ENCODE measurements around the gene AASDHPPT. TPM values are rescaled to one million over a fixed set of nuclear protein-coding genes. Genes with fewer than 3 reads are reported as not detected.
A peak's percentile ranks its signal among the peaks of the same experiment; 100 is the strongest.

Gene AASDHPPT
- total and polyA plus RNA-seq, 2 of the 4 experiments (the other 2 are of a cell fraction) = 22.0 to 56.3 TPM

- H3K4me3 ChIP-seq (ENCODE audit: insufficient read depth, low read depth, low read length) = no peak overlapping the region
- no peak overlapping the region for H3K9ac ChIP-seq (ENCODE audit: low read depth, low read length)
- no peak overlapping the region for H2AFZ ChIP-seq (replicated peaks; ENCODE audit: low read length, poor library complexity)
- 60% methylated on average over 1 of the region's 1 CpG; no CpG with 5 or more reads in 1 of the 2 experiments for WGBS, 2 experiments (ENCODE audit: extremely low coverage in 2 of 2, insufficient read length in 1 of 2)
- dilution Hi-C loops (cut with HindIII; ENCODE audit: low sequenced_read_pairs, unreplicated experiment) (no loop called here), in situ Hi-C loops (cut with MboI; ENCODE audit: low sequenced_read_pairs) (no loop called here), intact Hi-C loops (cut with micrococcal nuclease) (no loop called here)
- ATAC-seq (ENCODE audit: low read depth) (peak; percentile 60), DNase-seq (peak; percentile 86)
- TF ChIP-seq MXI1 (IDR thresholded peaks at IDR 0.05; ENCODE audit: borderline replicate concordance, low read depth, low read length) (no peak), CEBPB (IDR thresholded peaks at IDR 0.05; ENCODE audit: low read depth, low read length) (peak; percentile 39; the same call in 1 of the 2 replicates), BHLHE40 (IDR thresholded peaks at IDR 0.05; ENCODE audit: low read depth, low read length) (no peak), SMC3 (IDR thresholded peaks at IDR 0.05; ENCODE audit: low read depth, low read length) (no peak), FOS (IDR thresholded peaks at IDR 0.05; ENCODE audit: low read depth, low read length) (no peak), RAD21 (IDR thresholded peaks at IDR 0.05; ENCODE audit: low read length) (no peak), MAFK (IDR thresholded peaks at IDR 0.05; ENCODE audit: low read depth, low read length) (no peak)
- H4K91ac ChIP-seq (ENCODE audit: insufficient read depth, low read depth, low read length) = no peak overlapping the region
- H3K18ac ChIP-seq (ENCODE audit: low read depth, low read length) = no peak overlapping the region
- no peak overlapping the region for H3K23ac ChIP-seq (ENCODE audit: low read depth, low read length)
- H3K4ac ChIP-seq (ENCODE audit: low read depth, low read length) = no peak overlapping the region
- no peaks in the 10 kb centered on the region for H3K4me1 ChIP-seq (ENCODE audit: control insufficient read depth, insufficient read depth, low read length)
- no peak overlapping the region for H2AK9ac ChIP-seq (replicated peaks; ENCODE audit: low read depth, low read length, poor library complexity)
- H3K56ac ChIP-seq (ENCODE audit: extremely low read depth, insufficient read depth, low read length) = no peak overlapping the region
- POLR2A ChIA-PET (ENCODE audit: unreplicated experiment) = no interaction called here
- no peak overlapping the region for H4K5ac ChIP-seq (ENCODE audit: low read depth, low read length)
- peaks cover 3% of the 10 kb centered on the region for H3K36me3 ChIP-seq (ENCODE audit: control insufficient read depth, insufficient read depth, low read length)
- H3K79me1 ChIP-seq (ENCODE audit: low read depth in 1 of 2, low read length in 2 of 2) = no peaks in the 10 kb centered on the region
- CTCF ChIA-PET = no interaction called here
- no peak overlapping the region for H3K27ac ChIP-seq (ENCODE audit: insufficient read depth, low read length)
- no TSS peak for BruUV-seq (replicated peaks)
- no peak overlapping the region for H4K8ac ChIP-seq (ENCODE audit: low read depth in 2 of 2, low read length in 2 of 2)
- H3K9me1 ChIP-seq (ENCODE audit: insufficient read depth, low read length) = no peaks in the 10 kb centered on the region
- H3K4me2 ChIP-seq (ENCODE audit: low read depth, low read length) = no peak overlapping the region
- H3K27me3 ChIP-seq (ENCODE audit: control insufficient read depth, insufficient read depth, low read length) = no peaks in the 10 kb centered on the region
- H4K20me1 ChIP-seq (ENCODE audit: insufficient read depth, low read length) = no peaks in the 10 kb centered on the region
- H2AK5ac ChIP-seq (ENCODE audit: low read depth, low read length) = no peak overlapping the region
- no peaks in the 10 kb centered on the region for H3K9me3 ChIP-seq (ENCODE audit: control insufficient read depth, insufficient read depth, low read length)
- no peak overlapping the region for H2BK120ac ChIP-seq (ENCODE audit: low read depth, low read length)
- no peak overlapping the region for H2BK20ac ChIP-seq (ENCODE audit: low read depth, low read length)
- no peak overlapping the region for H2BK5ac ChIP-seq (ENCODE audit: low read depth, low read length, poor library complexity, severe bottlenecking)
- H2BK15ac ChIP-seq (ENCODE audit: low read depth, low read length) = no peak overlapping the region
- H3K14ac ChIP-seq (replicated peaks; ENCODE audit: low read depth, low read length) = no peak overlapping the region
Observed at GRCh38 chr11:106101819-106102218, 24.4 kb downstream of the AASDHPPT start.
